Activated naive CD8-positive, alpha-beta T cell treated with anti-CD3 and anti-CD28 coated beads, Interleukin-2, amount 50 U/mL, for 24 hours (primary cell): ENCODE data around the gene CHCHD4.

Experiments
- ATAC-seq: fragments of 150-1000 bp; cut with Tn5 transposase; one replicate; pipeline ENCODE4 v1.10.0; 2021
- DNase-seq: peaks from one replicate; pipeline ENCODE4 v3.0.0; 2021
- H3K27ac Mint-ChIP-seq: one replicate; pipeline ENCODE4 v1.8.0; 2021; ENCODE audit warnings: mild to moderate bottlenecking, mixed read lengths
- H3K27me3 Mint-ChIP-seq: one replicate; pipeline ENCODE4 v1.8.0; 2021; ENCODE audit warnings: mixed read lengths
- H3K36me3 Mint-ChIP-seq: one replicate; pipeline ENCODE4 v1.8.0; 2021; ENCODE audit warnings: low read depth, mixed read lengths
- H3K4me1 Mint-ChIP-seq: one replicate; pipeline ENCODE4 v1.8.0; 2021; ENCODE audit warnings: mixed read lengths
- H3K4me3 Mint-ChIP-seq: one replicate; pipeline ENCODE4 v1.8.0; 2021; ENCODE audit warnings: mild to moderate bottlenecking, moderate library complexity, mixed read lengths
- H3K9me3 Mint-ChIP-seq: one replicate; pipeline ENCODE4 v1.8.0; 2021; ENCODE audit warnings: mixed read lengths

CHCHD4 gene

GRCh38 chr3:14144423-14145075, 19.9 kb upstream of the CHCHD4 start:
- Mint-ChIP-seq H3K9me3 (no peaks in the 10 kb centered on the region), H3K4me1 (peaks cover 50% of the 10 kb centered on the region), H3K27ac (peak overlapping the region; percentile 88), H3K36me3 (peaks cover 19% of the 10 kb centered on the region), H3K4me3 (peak overlapping the region; percentile 61), H3K27me3 (no peaks in the 10 kb centered on the region)
- ATAC-seq (peak; percentile 87), DNase-seq (peak; percentile 46)

- Mint-ChIP-seq H3K9me3 (no peaks in the 10 kb centered on the region), H3K27ac (peak overlapping the region; percentile 88), H3K36me3 (peaks cover 19% of the 10 kb centered on the region), H3K4me3 (no peak overlapping the region), H3K27me3 (no peaks in the 10 kb centered on the region), H3K4me1 (peaks cover 50% of the 10 kb centered on the region)
- ATAC-seq = no peak
- no peak for DNase-seq
These were observed 18.9 kb upstream of the CHCHD4 start for GRCh38 chr3:14143271-14144225.

DNA sequence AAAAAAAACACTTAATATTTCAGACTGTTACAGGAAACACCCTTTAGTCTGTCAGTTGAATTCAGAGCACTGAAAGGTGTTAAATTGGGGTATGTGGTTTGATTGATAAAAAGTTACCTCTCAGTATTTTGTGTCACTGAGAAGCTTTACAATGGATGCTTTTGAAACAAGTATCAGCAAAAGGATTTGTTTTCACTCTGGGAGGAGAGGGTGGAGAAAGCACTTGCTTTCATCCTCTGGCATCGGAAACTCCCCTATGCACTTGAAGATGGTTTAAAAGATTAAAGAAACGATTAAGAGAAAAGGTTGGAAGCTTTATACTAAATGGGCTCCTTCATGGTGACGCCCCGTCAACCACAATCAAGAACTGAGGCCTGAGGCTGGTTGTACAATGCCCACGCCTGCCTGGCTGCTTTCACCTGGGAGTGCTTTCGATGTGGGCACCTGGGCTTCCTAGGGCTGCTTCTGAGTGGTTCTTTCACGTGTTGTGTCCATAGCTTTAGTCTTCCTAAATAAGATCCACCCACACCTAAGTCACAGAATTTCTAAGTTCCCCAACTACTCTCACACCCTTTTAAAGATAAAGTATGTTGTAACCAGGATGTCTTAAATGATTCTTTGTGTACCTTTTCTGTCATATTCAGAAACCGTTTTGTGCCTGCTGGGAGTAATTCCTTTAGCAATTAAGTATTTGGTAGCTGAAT, 18.0 kb upstream of the CHCHD4 start:
- H3K4me3 Mint-ChIP-seq = no peak overlapping the region
- H3K36me3 Mint-ChIP-seq = peaks cover 20% of the 10 kb centered on the region
- ATAC-seq (peak; percentile 13), DNase-seq (peak; percentile 25)
- H3K27me3 Mint-ChIP-seq = no peaks in the 10 kb centered on the region
- H3K9me3 Mint-ChIP-seq = no peaks in the 10 kb centered on the region
- peaks cover 50% of the 10 kb centered on the region for H3K4me1 Mint-ChIP-seq
- H3K27ac Mint-ChIP-seq = peak overlapping the region; percentile 71

DNA sequence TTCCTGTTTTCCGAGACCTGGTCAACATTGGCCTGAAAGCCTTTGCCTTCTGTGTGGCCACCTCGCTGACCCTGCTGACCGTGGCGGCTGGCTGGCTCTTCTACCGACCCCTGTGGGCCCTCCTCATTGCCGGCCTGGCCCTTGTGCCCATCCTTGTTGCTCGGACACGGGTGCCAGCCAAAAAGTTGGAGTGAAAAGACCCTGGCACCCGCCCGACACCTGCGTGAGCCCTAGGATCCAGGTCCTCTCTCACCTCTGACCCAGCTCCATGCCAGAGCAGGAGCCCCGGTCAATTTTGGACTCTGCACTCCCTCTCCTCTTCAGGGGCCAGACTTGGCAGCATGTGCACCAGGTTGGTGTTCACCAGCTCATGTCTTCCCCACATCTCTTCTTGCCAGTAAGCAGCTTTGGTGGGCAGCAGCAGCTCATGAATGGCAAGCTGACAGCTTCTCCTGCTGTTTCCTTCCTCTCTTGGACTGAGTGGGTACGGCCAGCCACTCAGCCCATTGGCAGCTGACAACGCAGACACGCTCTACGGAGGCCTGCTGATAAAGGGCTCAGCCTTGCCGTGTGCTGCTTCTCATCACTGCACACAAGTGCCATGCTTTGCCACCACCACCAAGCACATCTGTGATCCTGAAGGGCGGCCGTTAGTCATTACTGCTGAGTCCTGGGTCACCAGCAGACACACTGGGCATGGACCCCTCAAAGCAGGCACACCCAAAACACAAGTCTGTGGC, 17.1 kb upstream of the CHCHD4 start:
- Mint-ChIP-seq H3K9me3 (no peaks in the 10 kb centered on the region), H3K27ac (peak overlapping the region; percentile 71), H3K4me3 (no peak overlapping the region), H3K4me1 (peaks cover 50% of the 10 kb centered on the region), H3K36me3 (peaks cover 20% of the 10 kb centered on the region), H3K27me3 (no peaks in the 10 kb centered on the region)
- no peak for DNase-seq
- ATAC-seq = no peak

DNA sequence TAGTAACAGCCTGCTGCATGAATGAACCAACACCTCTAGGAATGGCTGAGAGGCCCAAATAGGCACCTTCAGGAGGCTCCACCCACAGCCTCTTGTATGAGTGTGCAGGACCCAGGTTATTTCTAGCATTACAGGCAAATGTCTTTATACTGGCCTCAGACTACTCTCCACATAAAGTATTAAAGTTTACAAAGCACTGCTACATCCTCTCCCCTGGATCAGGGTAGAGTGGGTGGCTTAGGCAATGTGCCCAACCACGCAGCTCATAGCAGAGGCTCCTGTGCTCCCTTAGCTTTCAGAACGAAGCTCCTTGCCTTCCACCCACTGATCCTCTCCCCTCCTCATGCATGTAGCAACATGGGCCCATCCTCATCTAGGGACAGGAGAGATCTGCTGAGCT, 16.5 kb upstream of the CHCHD4 start:
- Mint-ChIP-seq H3K36me3 (peaks cover 17% of the 10 kb centered on the region), H3K4me3 (no peak overlapping the region), H3K27me3 (no peaks in the 10 kb centered on the region), H3K27ac (no peak overlapping the region), H3K4me1 (peaks cover 50% of the 10 kb centered on the region), H3K9me3 (no peaks in the 10 kb centered on the region)
- ATAC-seq (no peak), DNase-seq (no peak)

DNA sequence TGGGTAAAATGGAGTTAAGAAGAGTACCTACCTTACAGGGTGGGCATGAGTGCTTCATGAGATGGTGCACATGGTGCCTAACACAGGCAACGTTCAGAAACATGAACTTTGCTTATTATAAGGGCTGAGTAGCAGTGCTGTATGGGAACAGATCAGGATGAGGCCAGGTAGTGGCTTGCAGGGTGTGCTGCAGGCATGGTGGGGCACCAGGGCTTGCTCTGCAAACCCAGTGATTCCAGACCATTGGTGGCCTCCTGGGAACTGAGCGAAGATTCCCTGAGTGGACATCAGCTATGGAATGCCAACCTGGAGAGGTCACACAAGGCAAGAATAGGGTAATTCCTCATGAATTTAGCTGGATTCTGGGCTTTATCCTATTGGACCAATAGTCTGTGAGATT, 16.0 kb upstream of the CHCHD4 start:
- H3K4me1 Mint-ChIP-seq = peaks cover 46% of the 10 kb centered on the region
- H3K27me3 Mint-ChIP-seq = no peaks in the 10 kb centered on the region
- no peak for ATAC-seq
- no peak for DNase-seq
- H3K36me3 Mint-ChIP-seq = peaks cover 20% of the 10 kb centered on the region
- no peak overlapping the region for H3K27ac Mint-ChIP-seq
- no peak overlapping the region for H3K4me3 Mint-ChIP-seq
- H3K9me3 Mint-ChIP-seq = no peaks in the 10 kb centered on the region

DNA sequence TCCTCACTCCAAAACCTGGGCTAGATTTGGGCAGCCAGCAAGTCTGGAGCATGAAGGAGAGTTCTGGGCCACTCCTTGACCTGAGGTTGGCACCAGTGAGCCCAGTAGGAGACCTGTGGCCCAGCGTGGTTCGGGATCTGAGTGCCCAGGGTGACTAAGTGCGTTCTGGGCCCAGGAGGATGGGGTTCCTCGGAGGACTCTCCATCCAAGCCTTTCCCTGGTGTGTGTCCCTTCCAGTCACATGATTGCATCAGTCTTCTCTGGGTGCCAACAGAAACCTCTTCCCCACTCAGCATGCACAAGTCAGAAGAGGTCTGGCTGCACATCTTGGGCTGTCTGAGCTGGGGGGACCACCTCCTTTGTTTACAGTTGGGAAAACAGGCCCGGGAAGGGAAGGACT, 15.1 kb upstream of the CHCHD4 start:
- Mint-ChIP-seq H3K27ac (peak overlapping the region; percentile 42), H3K9me3 (no peaks in the 10 kb centered on the region), H3K36me3 (peaks cover 22% of the 10 kb centered on the region), H3K4me1 (peaks cover 40% of the 10 kb centered on the region), H3K27me3 (no peaks in the 10 kb centered on the region), H3K4me3 (no peak overlapping the region)
- ATAC-seq = no peak
- no peak for DNase-seq

GRCh38 chr3:14138878-14139655, 14.4 kb upstream of the CHCHD4 start:
- no peaks in the 10 kb centered on the region for H3K9me3 Mint-ChIP-seq
- peak overlapping the region; percentile 42 for H3K27ac Mint-ChIP-seq
- DNase-seq (no peak), ATAC-seq (no peak)
- H3K27me3 Mint-ChIP-seq = no peaks in the 10 kb centered on the region
- no peak overlapping the region for H3K4me3 Mint-ChIP-seq
- H3K36me3 Mint-ChIP-seq = peaks cover 22% of the 10 kb centered on the region
- peaks cover 33% of the 10 kb centered on the region for H3K4me1 Mint-ChIP-seq

GRCh38 chr3:14138109-14138877, 13.6 kb upstream of the CHCHD4 start:
- Mint-ChIP-seq H3K4me3 (no peak overlapping the region), H3K36me3 (peaks cover 24% of the 10 kb centered on the region), H3K4me1 (peaks cover 26% of the 10 kb centered on the region), H3K27me3 (no peaks in the 10 kb centered on the region), H3K27ac (peak overlapping the region; percentile 68), H3K9me3 (no peaks in the 10 kb centered on the region)
- DNase-seq = no peak
- ATAC-seq = no peak

GRCh38 chr3:14137445-14137844, 12.8 kb upstream of the CHCHD4 start:
- H3K9me3 Mint-ChIP-seq = no peaks in the 10 kb centered on the region
- no peak overlapping the region for H3K27ac Mint-ChIP-seq
- peaks cover 25% of the 10 kb centered on the region for H3K36me3 Mint-ChIP-seq
- no peak overlapping the region for H3K4me3 Mint-ChIP-seq
- no peaks in the 10 kb centered on the region for H3K27me3 Mint-ChIP-seq
- DNase-seq (no peak), ATAC-seq (no peak)
- H3K4me1 Mint-ChIP-seq = peaks cover 18% of the 10 kb centered on the region

DNA sequence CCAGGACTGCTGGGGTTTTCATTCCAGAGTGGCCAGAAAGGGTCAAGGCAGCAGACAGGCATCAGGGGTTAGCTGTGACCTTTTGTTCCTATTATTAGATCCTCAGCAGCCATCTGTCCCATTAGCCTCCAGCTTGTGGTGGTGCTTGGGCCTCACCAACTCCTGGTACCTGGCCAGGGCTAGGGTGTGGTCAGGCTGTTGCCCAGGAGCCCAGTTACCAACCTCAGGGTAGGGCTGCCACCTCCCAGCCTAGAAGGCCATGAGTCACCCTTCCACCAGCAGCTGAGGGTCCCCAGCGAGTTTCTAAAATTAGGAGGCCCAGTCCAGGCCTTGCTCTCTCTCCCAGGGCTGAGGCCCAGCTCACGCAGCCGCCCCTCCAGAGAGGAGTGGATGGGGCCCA, 12.3 kb upstream of the CHCHD4 start:
- Mint-ChIP-seq H3K4me1 (peaks cover 13% of the 10 kb centered on the region), H3K36me3 (peaks cover 26% of the 10 kb centered on the region), H3K27me3 (no peaks in the 10 kb centered on the region), H3K9me3 (no peaks in the 10 kb centered on the region), H3K27ac (no peak overlapping the region), H3K4me3 (no peak overlapping the region)
- ATAC-seq (no peak), DNase-seq (no peak)

DNA sequence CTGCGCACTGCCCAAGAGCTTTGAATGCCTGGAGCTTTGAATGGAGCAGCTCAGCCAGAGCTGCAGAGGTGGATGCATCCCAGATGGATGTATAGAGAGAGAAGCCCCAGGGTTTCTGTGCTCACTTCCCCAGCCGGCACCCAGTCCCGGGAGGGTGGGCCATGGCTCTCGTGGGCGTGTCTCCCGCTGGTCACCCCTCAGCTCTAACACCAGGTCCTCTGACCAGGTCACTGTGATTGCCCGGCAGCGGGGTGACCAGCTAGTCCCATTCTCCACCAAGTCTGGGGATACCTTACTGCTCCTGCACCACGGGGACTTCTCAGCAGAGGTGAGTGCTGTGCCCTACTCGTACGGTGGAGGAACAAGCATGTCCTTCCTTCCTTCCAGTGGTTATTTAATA, 10.9 kb upstream of the CHCHD4 start:
- H3K4me1 Mint-ChIP-seq = peaks cover 3% of the 10 kb centered on the region
- no peak overlapping the region for H3K4me3 Mint-ChIP-seq
- no peaks in the 10 kb centered on the region for H3K27me3 Mint-ChIP-seq
- ATAC-seq (no peak), DNase-seq (no peak)
- H3K27ac Mint-ChIP-seq = no peak overlapping the region
- peaks cover 32% of the 10 kb centered on the region for H3K36me3 Mint-ChIP-seq
- no peaks in the 10 kb centered on the region for H3K9me3 Mint-ChIP-seq

DNA sequence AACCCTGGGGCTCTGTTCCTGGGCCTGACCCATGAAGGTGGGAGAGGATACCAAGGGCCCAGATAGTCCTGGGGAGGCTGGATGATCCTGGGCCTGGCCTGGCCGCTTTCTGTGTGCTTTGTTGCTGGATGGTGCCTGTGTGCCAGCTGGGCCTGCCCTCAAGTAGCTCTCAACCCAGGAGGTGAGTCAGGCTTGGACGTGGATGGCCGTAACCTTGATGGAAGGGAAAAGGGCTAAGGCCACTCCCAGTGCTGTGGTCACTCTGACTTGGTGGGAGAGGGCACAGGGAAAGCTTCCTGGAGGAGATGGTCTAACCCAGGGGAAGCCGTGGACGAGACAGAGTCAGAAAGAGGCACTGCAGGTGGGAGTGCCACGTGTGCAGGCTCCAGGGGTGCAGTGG, 9.6 kb upstream of the CHCHD4 start:
- no peak overlapping the region for H3K4me3 Mint-ChIP-seq
- H3K9me3 Mint-ChIP-seq = no peaks in the 10 kb centered on the region
- ATAC-seq = no peak
- no peak for DNase-seq
- H3K27ac Mint-ChIP-seq = no peak overlapping the region
- peaks cover 40% of the 10 kb centered on the region for H3K36me3 Mint-ChIP-seq
- H3K4me1 Mint-ChIP-seq = no peaks in the 10 kb centered on the region
- no peaks in the 10 kb centered on the region for H3K27me3 Mint-ChIP-seq
